Heart left ventricle (tissue), 13 donors: Measurements from ENCODE around the gene MPRIP.

Experiments used
- CTCF ChIP-seq, 12 donors: fragments of 200-600 bp; sonication (generic) in 4 of 12; IDR thresholded peaks; one replicate each; pipeline versions ENCODE4 v1.5.0 to v1.8.0; 2018 to 2022; ENCODE audit warnings: antibody characterized with exemption in 12 of 12, mild to moderate bottlenecking in 5 of 12
- POLR2A ChIP-seq, 2 donors: fragments of 450-650 bp; IDR thresholded peaks; one replicate each; pipeline ENCODE4 v1.6.1; 2017; ENCODE audit warnings: antibody characterized with exemption in 2 of 2, mild to moderate bottlenecking in 2 of 2, moderate library complexity in 2 of 2
- donor health status: ischemic (EF 13 %, LVEDD 7.1; RV severe dilation, severe dysfunction).
- donor health status: DM: no; HTN: yes; CAD: no.
- donor health status: DM: no; HTN: no; CAD: no.
- donor health status: ischemic (EF 25% LVEDD 6.9; RV normal size, moderate dysfunction).
- donor health status: ischemic (EF 25% LVEDD 5.7; RV mildly dilated, moderate dysfunction).
- donor health status: ischemic (EF 35%, LVEDD 5.7; RV mildly dilated, moderate dysfunction).
- donor health status: nonischemic (EF 11% LVEDD 7.7; RV severe dilation, severe dysfunction).
- donor health status: DM: yes; HTN: yes; CAD: no.
- donor health status: PGD.
- donor health status: ischemic (EF 29% LVEDD 5.4; RV normal size, mild dysfunction).
- donor health status: nonischemic (EF 23%, LVEDD 6.1; RV moderate dilation, normal function).

GRCh38 chr17:17082878-17083277 lies 40.6 kb downstream of the MPRIP start:
- no peak for TF ChIP-seq CTCF (IDR thresholded peaks at IDR 0.05)
- TF ChIP-seq POLR2A (IDR thresholded peaks at IDR 0.05), result no peak
